K562 (cell line): Measurements from ENCODE around the gene OLFML2A. TPM values are rescaled to one million over a fixed set of nuclear protein-coding genes. Genes with fewer than 3 reads are reported as not detected.

Experiments used
- ATAC-seq: fragments of 200-7000 bp; cut with Tn5 transposase; 3 replicates; pipeline ENCODE4 v1.9.1; 2020; ENCODE audit warnings: moderate library complexity
- BruUV-seq: library from RNA; stranded (reverse); fragments of 400-500 nt; replicated peaks from 2 replicates; lab custom pipeline; 2021; lab: Mats Ljungman, UMichigan
- CTCF ChIA-PET: fragments of 300-600 bp; formaldehyde crosslinking; extraction: SDS; loops from one replicate; lab custom pipeline; 2021; ENCODE audit warnings: low intra/inter-chr PET ratio; lab: Yijun Ruan, JAX
- POLR2A ChIA-PET: fragments of 300-600, 350-650 bp; sonication (Branson Sonifier 250); formaldehyde crosslinking; extraction: SDS; loops from one replicate; lab custom pipeline; 2021; ENCODE audit warnings: antibody characterized with exemption, inconsistent platforms; lab: Yijun Ruan, JAX
- DNase-seq, 4 experiments: peaks; one replicate each; pipeline versions ENCODE4 v3.0.0 to v3.0.0-alpha.2; 2011 to 2018; ENCODE audit warnings: low spot score in 3 of 4, mixed read lengths in 3 of 4; ENCODE audit errors: extremely low read depth in 1 of 4
- FAIRE-seq: peaks from 2 replicates; lab custom pipeline; 2011; peaks lifted over from hg19 to GRCh38; lab: Jason Lieb, UNC
- H2AFZ ChIP-seq: 2 replicates; pipeline ENCODE4 v1.6.0; 2011; ENCODE audit warnings: low read depth, low read length, control low read depth, inconsistent platforms
- H3K27ac ChIP-seq: fragments of 200-600 bp; 3 replicates; pipeline ENCODE4 v1.8.0; 2011; ENCODE audit warnings: low read depth, mild to moderate bottlenecking, control low read depth, inconsistent platforms, low read length, moderate library complexity, mixed read lengths; ENCODE audit errors: extremely low read depth
- H3K27me3 ChIP-seq, 2 experiments: fragments of 300-600 bp in 1 of 2; 2 replicates in 1 of 2; 3 replicates in 1 of 2; pipeline versions ENCODE4 v1.6.0 to v1.8.0; 2011; ENCODE audit warnings: inconsistent platforms in 2 of 2, low read length in 2 of 2, mild to moderate bottlenecking in 1 of 2, mixed read lengths in 1 of 2, moderate library complexity in 1 of 2; ENCODE audit not compliant: control insufficient read depth in 2 of 2, insufficient read depth in 2 of 2
- H3K36me3 ChIP-seq: fragments of 300-600 bp; 3 replicates; pipeline ENCODE4 v1.8.0; 2011; ENCODE audit warnings: mild to moderate bottlenecking, low read length, inconsistent platforms; ENCODE audit not compliant: control insufficient read depth, insufficient read depth
- H3K4me1 ChIP-seq, 2 experiments: fragments of 200-600 bp in 1 of 2; replicated peaks in 1 of 2; 2 replicates in 1 of 2; 3 replicates in 1 of 2; pipeline versions ENCODE4 v1.5.1 to v1.8.0; 2011; ENCODE audit warnings: inconsistent platforms in 2 of 2, low read length in 2 of 2, mild to moderate bottlenecking in 1 of 2, mixed read lengths in 1 of 2, moderate library complexity in 1 of 2; ENCODE audit not compliant: control insufficient read depth in 2 of 2, insufficient read depth in 2 of 2
- H3K4me2 ChIP-seq: 2 replicates; pipeline ENCODE4 v1.6.1; 2011; ENCODE audit warnings: low read length, control low read depth, inconsistent platforms, mixed read lengths; ENCODE audit not compliant: insufficient read depth
- H3K4me3 ChIP-seq: fragments of 200-600 bp; sonication (generic), shearing (Covaris generic); 2 replicates; pipeline ENCODE4 v1.5.1; 2016; ENCODE audit warnings: control low read depth, inconsistent platforms
- H3K79me2 ChIP-seq: fragments of 200-600 bp; 3 replicates; pipeline ENCODE4 v1.8.0; 2011; ENCODE audit warnings: low read length, inconsistent platforms; ENCODE audit not compliant: control insufficient read depth, insufficient read depth
- H3K9ac ChIP-seq, 2 experiments: 2 replicates each; pipeline versions ENCODE4 v1.6.0 to v1.6.1; 2011; ENCODE audit warnings: low read depth in 2 of 2, low read length in 2 of 2, control low read depth in 1 of 2, inconsistent platforms in 1 of 2, mild to moderate bottlenecking in 1 of 2, mixed read lengths in 1 of 2; ENCODE audit not compliant: insufficient read depth in 1 of 2
- H3K9me1 ChIP-seq: one replicate; pipeline ENCODE4 v1.6.0; 2011; ENCODE audit warnings: inconsistent platforms, mild to moderate bottlenecking, low read length, moderate library complexity; ENCODE audit not compliant: control insufficient read depth, insufficient read depth
- H3K9me3 ChIP-seq: replicated peaks from 2 replicates; pipeline ENCODE4 v1.5.1; 2011; ENCODE audit warnings: low read depth, low read length, inconsistent platforms; ENCODE audit not compliant: control insufficient read depth, insufficient read depth
- H4K20me1 ChIP-seq: replicated peaks from 2 replicates; pipeline ENCODE4 v1.6.1; 2011; ENCODE audit warnings: low read length, inconsistent platforms, mixed read lengths; ENCODE audit not compliant: control insufficient read depth, insufficient read depth
- CHCHD3 ChIP-seq: fragments of 250-450 bp; sonication (Bioruptor Pico); IDR thresholded peaks from 2 replicates; pipeline ENCODE4 v2.1.2; 2022; ENCODE audit warnings: mild to moderate bottlenecking
- ELF1 ChIP-seq: fragments of 200-800 bp; sonication (Bioruptor generic); IDR thresholded peaks from 2 replicates; pipeline ENCODE4 v1.6.1; 2016; ENCODE audit warnings: missing genetic modification characterization, missing compliant biosample characterization
- MXI1 ChIP-seq: IDR thresholded peaks from 2 replicates; pipeline ENCODE4 v1.6.1; 2011; ENCODE audit warnings: low read depth, mild to moderate bottlenecking, improper control_type of control experiment, low read length
- NR2C1 ChIP-seq, 2 experiments: fragments of 450-650 bp; IDR thresholded peaks; 2 replicates each; pipeline ENCODE4 v1.6.1; 2017; ENCODE audit warnings: mild to moderate bottlenecking in 2 of 2, antibody characterized with exemption in 1 of 2, inconsistent platforms in 1 of 2, missing compliant biosample characterization in 1 of 2, missing genetic modification characterization in 1 of 2
- PPARD ChIP-seq: fragments of 250-450 bp; sonication (Bioruptor Pico); IDR thresholded peaks from 2 replicates; pipeline ENCODE4 v1.8.0; 2022; ENCODE audit warnings: inconsistent platforms, mild to moderate bottlenecking, moderate library complexity
- PRMT5 ChIP-seq: sonication (generic); formaldehyde crosslinking; IDR thresholded peaks from 2 replicates; pipeline ENCODE4 v1.5.0; 2020; ENCODE audit warnings: missing genetic modification reagents
- RAD21 ChIP-seq, 2 experiments: fragments of 250-450 bp in 1 of 2; fragments of 450-650 bp in 1 of 2; sonication (Bioruptor Pico) in 1 of 2; formaldehyde crosslinking in 1 of 2; IDR thresholded peaks in 1 of 2; conservative IDR thresholded peaks in 1 of 2; 2 replicates each; pipeline versions ENCODE4 v1.4.0 to v1.8.0; 2020 to 2022; ENCODE audit warnings: mild to moderate bottlenecking in 2 of 2, moderate library complexity in 1 of 2
- RFX1 ChIP-seq: fragments of 450-650 bp; IDR thresholded peaks from 2 replicates; pipeline ENCODE4 v1.6.1; 2016; ENCODE audit warnings: mild to moderate bottlenecking, moderate library complexity
- SRSF7 ChIP-seq: fragments of 200-400 bp; formaldehyde crosslinking; optimal IDR thresholded peaks from 2 replicates; pipeline ENCODE3; 2017; ENCODE audit warnings: mild to moderate bottlenecking, low read depth, low read length
- TFAM ChIP-seq: fragments of 250-450 bp; sonication (Bioruptor Pico); conservative IDR thresholded peaks from 2 replicates; pipeline ENCODE4 v1.5.0; 2021; ENCODE audit warnings: mild to moderate bottlenecking, moderate library complexity
- ZNF384 ChIP-seq: IDR thresholded peaks from 2 replicates; pipeline ENCODE4 v1.6.1; 2012; ENCODE audit warnings: low read depth, low read length, improper control_type of control experiment
- ZNF431 ChIP-seq: sonication (generic); formaldehyde crosslinking; IDR thresholded peaks from 2 replicates; pipeline ENCODE4 v1.8.0; 2022; ENCODE audit warnings: mild to moderate bottlenecking, missing genetic modification reagents
- ZNF507 ChIP-seq: conservative IDR thresholded peaks from 2 replicates; pipeline ENCODE4 v1.6.1; 2017; ENCODE audit warnings: missing genetic modification characterization, missing compliant biosample characterization
- ZNF695 ChIP-seq: fragments of 450-650 bp; formaldehyde crosslinking; IDR thresholded peaks from 2 replicates; pipeline ENCODE4 v1.4.0; 2020; ENCODE audit warnings: mild to moderate bottlenecking, moderate library complexity
- WGBS: fragments of 100-300 bp; shearing (Covaris generic); methylation state at CpG from one replicate; pipeline ENCODE4 v1.1.6; 2016; ENCODE audit warnings: low coverage, mixed read lengths; ENCODE audit not compliant: insufficient coverage; ENCODE audit errors: missing lambda C conversion rate; 5-methylcytosine and 5-hydroxymethylcytosine counted together
- in situ Hi-C: fragments of 300-500 bp; cut with MboI; formaldehyde crosslinking; loops from 4 replicates; pipeline ENCODE4 v1.15.0; 2018; ENCODE audit warnings: inconsistent platforms, mixed read lengths
- intact Hi-C: fragments of 100-400 bp; cut with micrococcal nuclease; formaldehyde crosslinking; loops from 2 replicates; pipeline ENCODE4 v1.14.2; 2022
- polyA plus RNA-seq, 8 experiments: library from polyadenylated mRNA; depleted of rRNA in 4 of 8; stranded (reverse) in 5 of 8; unstranded in 3 of 8; fragments of >200 nt; fragmentation: Nextera tagmentation in 2 of 8; fragmentation: Illumina TruSeq in 1 of 8; extraction: Ambion mirVana in 2 of 8; extraction: Trizol in 1 of 8; gene quantifications; 2 replicates each; pipeline versions ENCODE4 v1.2.1 to v1.2.3, GENCODE V29; 2011 to 2014; ENCODE audit warnings: inconsistent platforms in 1 of 8, missing spikeins in 1 of 8
- total RNA-seq, 7 experiments: library from RNA; depleted of rRNA in 6 of 7; stranded (reverse); fragments of >200 nt in 6 of 7; fragmentation: Illumina TruSeq in 2 of 7; extraction: Trizol in 2 of 7; gene quantifications; 2 replicates each; pipeline versions ENCODE4 v1.2.1 to v1.2.3, GENCODE V29; 2011 to 2021; ENCODE audit warnings: low replicate concordance in 1 of 7
- TF ChIP-seq, protein P1 (sequence below): fragments of 450-650 bp; IDR thresholded peaks from 2 replicates; pipeline ENCODE4 v1.6.1; 2016; ENCODE audit warnings: borderline replicate concordance
- TF ChIP-seq, protein P2 (sequence below): sonication (generic); formaldehyde crosslinking; IDR thresholded peaks from 2 replicates; pipeline ENCODE4 v1.8.0; 2023; ENCODE audit warnings: missing genetic modification reagents, mild to moderate bottlenecking, borderline replicate concordance

The OLFML2A gene
- total and polyA plus RNA-seq, 9 of the 15 experiments (the other 6 are each of a cell fraction or from before 2014, with no cell fraction given) = 0.16 TPM; not detected in 8

DNA sequence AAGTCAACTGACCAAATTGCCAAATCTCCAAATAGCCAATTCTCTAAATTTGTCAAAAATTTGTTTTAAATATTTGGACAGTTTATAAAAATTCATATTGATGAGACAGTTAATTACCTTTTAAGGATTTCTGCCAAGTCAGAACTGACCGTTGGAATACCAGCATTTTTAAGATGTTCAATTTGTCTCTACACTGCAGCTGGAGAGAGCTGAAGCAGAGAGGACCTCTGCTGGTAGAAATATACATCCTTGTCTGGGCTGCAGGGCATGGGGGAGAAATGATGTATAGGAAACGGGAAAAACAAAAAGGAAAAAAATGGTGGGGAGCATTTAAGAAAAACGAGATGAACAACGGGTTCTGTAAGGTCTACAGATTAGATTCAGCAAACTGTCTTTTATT, 22.6 kb upstream of the OLFML2A start:
- no peaks in the 10 kb centered on the region for H3K36me3 ChIP-seq
- no TSS peak for BruUV-seq
- 1% methylated on average over 4 of the region's 4 CpGs for WGBS
- no peak overlapping the region for H3K4me3 ChIP-seq
- in situ Hi-C loops = no loop called here
- peak; percentile 83 for ATAC-seq
- peaks cover 96% of the 10 kb centered on the region for H3K79me2 ChIP-seq
- H4K20me1 ChIP-seq = no peaks in the 10 kb centered on the region; the same call in 1 of the 2 replicates
- H3K4me2 ChIP-seq = no peak overlapping the region
- ChIA-PET CTCF (interaction anchor here (0.7 to 2.4 kb wide), 3 partner anchors 42 to 139 kb away, joined by 3 to 9 read pairs (median 4); no protein-coding TSS in a partner anchor), POLR2A (interaction anchor here (0.6 to 1.1 kb wide), 4 partner anchors 10 to 136 kb away, joined by 3 to 5 read pairs (median 4); no protein-coding TSS in a partner anchor)
- no peak overlapping the region for H3K9ac ChIP-seq
- peak; percentile 35 for FAIRE-seq
- DNase-seq = peak in 3 of 4 experiments; percentile 27 to 60 (median 44)
- peak overlapping the region; percentile 68; the same call in 2 of the 3 replicates for H3K27ac ChIP-seq
- no peak overlapping the region for H2AFZ ChIP-seq
- intact Hi-C loops = loop anchor here (1.0 to 2.0 kb wide), 2 partner anchors 42 to 137 kb away; no protein-coding TSS in a partner anchor
- H3K27me3 ChIP-seq = no peaks in the 10 kb centered on the region
- peaks cover 0 to 40% of the 10 kb centered on the region in 2 experiments; a peak in 3 of 5 replicates for H3K4me1 ChIP-seq
- H3K9me3 ChIP-seq = no peaks in the 10 kb centered on the region
- H3K9me1 ChIP-seq = no peaks in the 10 kb centered on the region
- TF ChIP-seq, protein P1, sequence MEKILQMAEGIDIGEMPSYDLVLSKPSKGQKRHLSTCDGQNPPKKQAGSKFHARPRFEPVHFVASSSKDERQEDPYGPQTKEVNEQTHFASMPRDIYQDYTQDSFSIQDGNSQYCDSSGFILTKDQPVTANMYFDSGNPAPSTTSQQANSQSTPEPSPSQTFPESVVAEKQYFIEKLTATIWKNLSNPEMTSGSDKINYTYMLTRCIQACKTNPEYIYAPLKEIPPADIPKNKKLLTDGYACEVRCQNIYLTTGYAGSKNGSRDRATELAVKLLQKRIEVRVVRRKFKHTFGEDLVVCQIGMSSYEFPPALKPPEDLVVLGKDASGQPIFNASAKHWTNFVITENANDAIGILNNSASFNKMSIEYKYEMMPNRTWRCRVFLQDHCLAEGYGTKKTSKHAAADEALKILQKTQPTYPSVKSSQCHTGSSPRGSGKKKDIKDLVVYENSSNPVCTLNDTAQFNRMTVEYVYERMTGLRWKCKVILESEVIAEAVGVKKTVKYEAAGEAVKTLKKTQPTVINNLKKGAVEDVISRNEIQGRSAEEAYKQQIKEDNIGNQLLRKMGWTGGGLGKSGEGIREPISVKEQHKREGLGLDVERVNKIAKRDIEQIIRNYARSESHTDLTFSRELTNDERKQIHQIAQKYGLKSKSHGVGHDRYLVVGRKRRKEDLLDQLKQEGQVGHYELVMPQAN = no peak
- TF ChIP-seq, protein P2, sequence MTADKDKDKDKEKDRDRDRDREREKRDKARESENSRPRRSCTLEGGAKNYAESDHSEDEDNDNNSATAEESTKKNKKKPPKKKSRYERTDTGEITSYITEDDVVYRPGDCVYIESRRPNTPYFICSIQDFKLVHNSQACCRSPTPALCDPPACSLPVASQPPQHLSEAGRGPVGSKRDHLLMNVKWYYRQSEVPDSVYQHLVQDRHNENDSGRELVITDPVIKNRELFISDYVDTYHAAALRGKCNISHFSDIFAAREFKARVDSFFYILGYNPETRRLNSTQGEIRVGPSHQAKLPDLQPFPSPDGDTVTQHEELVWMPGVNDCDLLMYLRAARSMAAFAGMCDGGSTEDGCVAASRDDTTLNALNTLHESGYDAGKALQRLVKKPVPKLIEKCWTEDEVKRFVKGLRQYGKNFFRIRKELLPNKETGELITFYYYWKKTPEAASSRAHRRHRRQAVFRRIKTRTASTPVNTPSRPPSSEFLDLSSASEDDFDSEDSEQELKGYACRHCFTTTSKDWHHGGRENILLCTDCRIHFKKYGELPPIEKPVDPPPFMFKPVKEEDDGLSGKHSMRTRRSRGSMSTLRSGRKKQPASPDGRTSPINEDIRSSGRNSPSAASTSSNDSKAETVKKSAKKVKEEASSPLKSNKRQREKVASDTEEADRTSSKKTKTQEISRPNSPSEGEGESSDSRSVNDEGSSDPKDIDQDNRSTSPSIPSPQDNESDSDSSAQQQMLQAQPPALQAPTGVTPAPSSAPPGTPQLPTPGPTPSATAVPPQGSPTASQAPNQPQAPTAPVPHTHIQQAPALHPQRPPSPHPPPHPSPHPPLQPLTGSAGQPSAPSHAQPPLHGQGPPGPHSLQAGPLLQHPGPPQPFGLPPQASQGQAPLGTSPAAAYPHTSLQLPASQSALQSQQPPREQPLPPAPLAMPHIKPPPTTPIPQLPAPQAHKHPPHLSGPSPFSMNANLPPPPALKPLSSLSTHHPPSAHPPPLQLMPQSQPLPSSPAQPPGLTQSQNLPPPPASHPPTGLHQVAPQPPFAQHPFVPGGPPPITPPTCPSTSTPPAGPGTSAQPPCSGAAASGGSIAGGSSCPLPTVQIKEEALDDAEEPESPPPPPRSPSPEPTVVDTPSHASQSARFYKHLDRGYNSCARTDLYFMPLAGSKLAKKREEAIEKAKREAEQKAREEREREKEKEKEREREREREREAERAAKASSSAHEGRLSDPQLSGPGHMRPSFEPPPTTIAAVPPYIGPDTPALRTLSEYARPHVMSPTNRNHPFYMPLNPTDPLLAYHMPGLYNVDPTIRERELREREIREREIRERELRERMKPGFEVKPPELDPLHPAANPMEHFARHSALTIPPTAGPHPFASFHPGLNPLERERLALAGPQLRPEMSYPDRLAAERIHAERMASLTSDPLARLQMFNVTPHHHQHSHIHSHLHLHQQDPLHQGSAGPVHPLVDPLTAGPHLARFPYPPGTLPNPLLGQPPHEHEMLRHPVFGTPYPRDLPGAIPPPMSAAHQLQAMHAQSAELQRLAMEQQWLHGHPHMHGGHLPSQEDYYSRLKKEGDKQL (CRISPR knock-in tag) = no peak
- no peak for TF ChIP-seq TFAM (CRISPR knock-in tag)
- no peak for TF ChIP-seq MXI1
- TF ChIP-seq ZNF695 (CRISPR knock-in tag) = no peak
- TF ChIP-seq RFX1 = no peak
- no peak for TF ChIP-seq ELF1 (tag)
- no peak for TF ChIP-seq ZNF384
- no peak for TF ChIP-seq ZNF431 (CRISPR knock-in tag)
- TF ChIP-seq NR2C1 (IDR thresholded peaks at IDR 0.05) = no peak
- no peak for TF ChIP-seq NR2C1 (tag; IDR thresholded peaks at IDR 0.05)
- TF ChIP-seq CHCHD3 (CRISPR knock-in tag) = no peak
- peak; percentile 72 to 81 for TF ChIP-seq RAD21 (CRISPR knock-in tag; conservative IDR thresholded peaks at IDR 0.05 in 1 of 2, IDR thresholded peaks at IDR 0.05 in 1 of 2)
- TF ChIP-seq ZNF507 (tag) = no peak
- TF ChIP-seq PRMT5 (CRISPR knock-in tag) = no peak
- TF ChIP-seq SRSF7 = no peak
- no peak for TF ChIP-seq PPARD (CRISPR knock-in tag)
